HG03159 (cell line): ENCODE results near the gene IFRD2.
A peak's percentile ranks its signal among the peaks of the same experiment; 100 is the strongest.
"Not testable (repeated sequence)": the region's sequence is repeated elsewhere in the genome, so short reads cannot be mapped to it uniquely, and the experiment has no call there.

Experiments
- ATAC-seq: cut with Tn5 transposase; IDR thresholded peaks from one replicate; pipeline ENCODE4 v1.9.1; 2021; ENCODE audit warnings: mild to moderate bottlenecking, moderate library complexity; ENCODE audit not compliant: unreplicated experiment

IFRD2 gene

DNA sequence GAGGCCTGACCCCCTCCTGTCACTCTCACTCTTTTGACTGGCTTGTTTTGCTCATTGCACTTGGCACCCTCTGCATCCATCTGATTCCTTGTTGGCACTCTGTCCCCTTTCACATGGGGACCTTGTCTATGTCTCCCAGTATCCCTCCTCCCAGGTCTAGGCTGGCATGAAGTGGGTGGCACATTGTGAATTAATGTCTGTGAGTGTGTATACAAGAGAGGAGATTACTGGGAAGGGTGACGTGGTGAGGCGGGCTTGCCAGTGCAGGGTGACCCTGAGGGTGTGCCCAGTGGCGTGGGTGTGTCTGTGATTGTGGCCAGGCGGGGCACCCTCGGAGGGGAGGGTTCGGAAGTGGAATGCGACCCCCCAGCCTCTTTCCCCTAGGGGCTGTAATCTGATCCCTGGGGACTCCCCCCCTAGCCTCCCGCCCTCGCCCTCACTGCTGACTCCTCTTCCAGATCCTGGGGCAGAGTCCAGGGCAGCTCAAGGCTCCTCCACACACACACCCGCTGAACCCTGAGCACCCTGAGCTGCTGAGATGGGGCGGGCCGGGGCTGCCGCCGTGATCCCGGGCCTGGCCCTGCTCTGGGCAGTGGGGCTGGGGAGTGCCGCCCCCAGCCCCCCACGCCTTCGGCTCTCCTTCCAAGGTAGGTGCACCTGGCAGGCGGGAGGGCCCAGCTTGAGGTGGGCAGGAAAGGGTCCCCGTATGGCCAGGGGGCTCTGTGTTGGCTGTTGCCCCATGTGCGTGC is 23.4 kb downstream of the IFRD2 start, which contains the start of gene SEMA3B:
TSS of gene SEMA3B (plus strand) at position 445 of the 749 bp plus-strand sequence. CDS start at position 539, 94 bp downstream.
- ATAC-seq, result no peak

GRCh38 chr3:50268276-50268675 is 24.0 kb downstream of the IFRD2 start:
- no peak for ATAC-seq

DNA sequence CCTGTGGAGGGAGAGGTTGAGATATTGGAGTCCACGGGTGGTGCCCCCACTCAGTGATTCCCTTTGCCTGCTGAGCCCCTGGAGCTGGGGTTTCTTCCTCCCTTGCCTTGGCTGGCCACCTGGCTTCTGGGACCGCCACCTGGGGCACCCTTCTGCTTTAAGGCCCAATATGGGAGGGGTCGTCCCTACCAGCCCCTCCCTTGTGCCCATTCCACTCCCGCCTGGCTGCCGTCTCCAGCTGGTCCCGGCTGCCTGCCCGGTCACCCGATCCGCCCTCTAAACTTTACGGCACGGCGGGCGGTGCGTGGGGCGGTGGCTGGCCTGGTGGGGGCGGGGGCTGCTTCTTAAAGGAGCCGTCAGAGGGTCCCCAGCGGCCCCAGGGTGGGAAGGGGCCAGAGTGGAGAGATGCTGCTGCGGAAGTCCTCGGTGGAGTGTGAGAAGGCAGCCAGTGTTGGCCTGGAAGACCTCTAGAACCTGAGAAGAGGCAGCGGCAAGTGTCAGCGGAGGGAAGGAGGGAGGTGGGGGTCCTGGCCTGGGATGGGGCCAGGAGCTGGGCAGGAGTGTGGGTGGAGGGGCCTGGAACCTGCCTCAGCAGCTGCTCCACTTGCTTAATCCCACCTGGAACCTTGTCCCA is 24.8 kb downstream of the IFRD2 start:
- ATAC-seq, result no peak

DNA sequence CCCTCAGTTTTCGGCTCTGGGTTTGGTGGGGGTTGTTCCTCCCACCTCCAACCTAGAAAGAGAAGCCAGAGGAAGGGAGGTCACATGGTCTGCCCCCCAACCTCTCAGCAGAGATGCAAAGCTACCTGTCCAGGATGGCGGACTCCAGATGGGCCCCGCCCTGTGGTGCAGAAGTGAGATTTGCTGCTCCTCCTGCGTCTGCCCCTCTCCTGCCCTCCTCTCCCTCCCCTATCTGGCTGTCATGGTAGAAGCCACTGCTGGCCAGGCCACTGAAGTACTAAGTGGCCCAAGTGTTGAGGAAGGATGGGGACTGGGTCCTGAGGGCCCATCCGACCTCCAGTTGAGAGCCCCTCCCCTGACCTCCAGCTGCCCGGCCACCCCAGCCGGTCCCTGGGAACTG is 25.4 kb downstream of the IFRD2 start:
- no peak for ATAC-seq

DNA sequence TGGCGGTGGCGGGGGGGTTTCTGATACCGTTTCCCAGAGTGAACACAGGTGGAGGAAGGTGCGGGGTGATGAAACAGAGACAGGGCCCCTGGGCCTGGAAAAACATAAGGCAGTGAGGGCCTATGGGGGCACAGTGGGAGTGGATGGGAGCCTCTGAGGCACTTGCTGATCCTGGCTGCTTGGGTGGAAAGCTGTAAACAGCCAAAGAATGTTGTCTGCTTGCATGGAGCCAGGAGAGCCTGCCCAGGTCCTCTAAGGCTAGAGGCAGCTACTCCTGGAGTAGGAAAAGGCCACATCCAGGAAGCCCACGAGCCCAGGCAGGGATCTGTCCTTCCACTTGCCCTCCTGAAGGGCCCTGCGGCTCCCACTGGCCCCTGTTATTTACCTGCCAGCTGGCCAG is 26.2 kb downstream of the IFRD2 start:
- ATAC-seq, result no peak

DNA sequence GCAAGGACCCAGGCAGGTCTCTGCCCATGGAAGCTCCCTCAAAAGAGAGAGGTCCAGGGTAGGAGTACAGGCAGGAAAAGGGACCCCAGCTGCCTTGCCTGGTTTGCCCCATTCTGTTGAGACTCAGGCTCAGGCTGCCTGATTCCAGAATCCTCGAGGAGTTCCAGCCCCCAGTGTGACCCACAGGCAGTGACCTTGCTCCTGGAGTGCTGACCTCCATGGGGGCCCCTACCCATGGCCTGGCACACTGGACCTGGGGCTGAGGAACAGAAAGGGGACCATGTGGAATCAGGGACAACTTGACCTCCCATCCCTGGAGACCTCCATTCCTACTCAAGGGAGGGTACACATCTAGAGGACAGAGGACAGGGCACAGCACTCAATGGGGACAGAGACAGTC is 26.7 kb downstream of the IFRD2 start:
- ATAC-seq, result no peak

- no peak for ATAC-seq
Observed at GRCh38 chr3:50264964-50265485, 27.2 kb downstream of the IFRD2 start.

GRCh38 chr3:50264383-50264963 is 27.8 kb downstream of the IFRD2 start:
- ATAC-seq, result no peak

GRCh38 chr3:50263478-50264382 is 28.5 kb downstream of the IFRD2 start:
- no peak for ATAC-seq

GRCh38 chr3:50262778-50263177 is 29.5 kb downstream of the IFRD2 start:
- ATAC-seq, result no peak

DNA sequence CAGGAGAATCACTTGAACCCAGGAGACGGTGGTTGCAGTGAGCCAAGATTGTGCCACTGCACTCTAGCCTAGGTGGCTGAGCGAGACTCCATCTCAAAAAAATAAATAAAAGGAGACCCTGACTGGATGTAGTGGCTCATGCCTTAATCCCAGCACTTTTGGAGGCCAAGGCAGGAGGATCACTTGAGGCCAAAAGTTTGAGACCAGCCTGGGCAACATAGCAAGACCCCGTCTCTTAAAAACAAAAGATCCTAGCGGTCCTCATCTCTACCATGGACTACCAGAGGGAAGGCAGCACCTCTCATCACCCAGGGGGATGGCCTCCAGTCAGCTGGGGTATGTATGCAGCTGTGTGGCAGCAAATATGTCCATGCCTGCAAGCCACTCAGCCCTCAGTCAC is 30.0 kb downstream of the IFRD2 start:
- not testable (repeated sequence) for ATAC-seq

DNA sequence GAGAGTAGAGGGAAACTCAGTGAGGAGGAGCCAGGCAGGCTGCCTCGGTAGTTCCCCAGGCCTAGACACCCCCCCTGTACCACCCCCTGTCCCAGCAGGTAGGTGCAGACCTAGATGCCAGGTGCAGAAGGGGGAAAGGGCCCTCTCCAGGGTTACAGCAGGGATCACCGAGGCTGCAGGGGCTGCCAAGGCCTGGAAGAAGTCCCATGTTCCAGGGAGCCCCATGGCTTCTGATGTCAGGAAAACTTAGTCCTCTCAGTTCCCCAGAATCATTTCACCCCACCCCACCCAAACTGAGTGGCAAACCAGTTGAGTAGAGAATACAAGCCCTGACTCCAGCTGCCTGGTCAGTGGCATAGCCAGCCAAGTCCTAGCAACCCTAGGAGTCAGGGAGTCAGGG is 30.7 kb downstream of the IFRD2 start:
- ATAC-seq, result no peak

DNA sequence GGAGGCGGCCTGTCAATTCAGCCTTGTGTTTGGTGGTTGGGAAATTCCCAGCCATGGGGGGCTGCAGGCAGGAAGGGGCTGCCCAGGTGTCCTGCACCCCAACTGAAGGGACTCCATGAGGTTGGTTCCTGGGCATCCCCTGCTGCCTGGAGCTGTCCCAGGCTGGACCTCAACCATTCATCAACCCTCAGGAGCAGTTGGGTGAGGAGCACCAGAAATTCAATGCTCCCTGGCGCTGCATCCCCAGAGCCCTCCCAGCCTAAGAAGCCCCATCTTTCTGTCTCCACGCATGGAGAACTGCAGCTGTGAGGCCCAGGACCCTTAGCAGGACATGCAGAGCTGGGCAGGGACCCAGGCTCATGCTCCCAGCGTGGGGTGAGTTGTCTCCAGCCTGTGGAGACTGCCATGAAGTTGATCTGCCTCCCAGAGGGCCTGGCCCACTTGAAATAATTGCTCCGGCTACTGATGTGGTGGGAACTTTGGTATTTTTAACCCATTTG is 31.2 kb downstream of the IFRD2 start:
- no peak for ATAC-seq

DNA sequence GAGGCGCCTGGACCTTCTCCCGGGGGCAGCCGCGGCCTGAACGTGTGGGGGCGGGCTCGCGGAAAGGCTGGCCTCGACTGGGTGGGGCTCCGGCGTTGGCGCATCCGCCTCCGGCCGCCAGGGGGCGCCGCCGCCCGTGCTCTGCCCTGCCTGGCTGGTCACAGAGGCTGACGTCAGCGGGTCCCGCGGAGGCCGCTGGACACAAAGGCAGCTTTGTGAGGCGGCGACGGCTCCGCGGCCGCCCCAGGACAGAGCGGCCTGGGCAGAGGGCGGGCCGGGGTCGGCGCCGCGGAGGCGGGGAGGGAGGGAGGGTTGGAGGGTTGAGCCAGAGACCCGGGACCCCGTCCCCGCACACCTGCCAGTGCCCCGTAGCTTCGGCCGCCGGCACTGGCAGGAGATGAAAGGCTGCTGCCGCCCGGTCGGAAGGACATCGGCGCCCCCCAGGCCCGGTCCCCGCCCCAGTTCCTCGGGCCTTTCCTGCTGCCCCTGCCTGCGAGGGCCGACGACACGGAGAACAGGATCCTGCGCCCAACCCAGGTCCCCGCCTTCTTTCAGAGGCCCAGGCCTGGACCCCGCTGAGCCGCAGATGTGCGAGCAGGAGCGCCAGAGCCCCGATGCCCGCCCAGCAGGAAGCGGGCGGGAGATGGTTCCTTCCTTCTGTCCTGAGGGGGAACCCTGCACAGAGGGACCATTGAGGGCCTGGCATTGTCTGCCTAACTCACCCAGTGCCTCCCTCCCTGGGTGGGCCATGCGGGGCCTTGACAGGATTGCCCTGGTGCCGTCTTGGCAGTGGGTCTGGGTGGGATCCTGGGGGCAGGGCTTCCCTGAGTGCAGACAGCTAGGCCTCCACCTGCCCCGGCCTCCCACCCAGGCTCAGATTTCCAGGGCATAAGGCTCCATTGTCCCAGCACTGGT is 31.9 kb downstream of the IFRD2 start:
- ATAC-seq, result peak; percentile 79

- peak; percentile 16 for ATAC-seq
Observed at GRCh38 chr3:50259432-50260026, 32.7 kb downstream of the IFRD2 start.

GRCh38 chr3:50258979-50259378 is 33.2 kb downstream of the IFRD2 start:
- ATAC-seq, result no peak

DNA sequence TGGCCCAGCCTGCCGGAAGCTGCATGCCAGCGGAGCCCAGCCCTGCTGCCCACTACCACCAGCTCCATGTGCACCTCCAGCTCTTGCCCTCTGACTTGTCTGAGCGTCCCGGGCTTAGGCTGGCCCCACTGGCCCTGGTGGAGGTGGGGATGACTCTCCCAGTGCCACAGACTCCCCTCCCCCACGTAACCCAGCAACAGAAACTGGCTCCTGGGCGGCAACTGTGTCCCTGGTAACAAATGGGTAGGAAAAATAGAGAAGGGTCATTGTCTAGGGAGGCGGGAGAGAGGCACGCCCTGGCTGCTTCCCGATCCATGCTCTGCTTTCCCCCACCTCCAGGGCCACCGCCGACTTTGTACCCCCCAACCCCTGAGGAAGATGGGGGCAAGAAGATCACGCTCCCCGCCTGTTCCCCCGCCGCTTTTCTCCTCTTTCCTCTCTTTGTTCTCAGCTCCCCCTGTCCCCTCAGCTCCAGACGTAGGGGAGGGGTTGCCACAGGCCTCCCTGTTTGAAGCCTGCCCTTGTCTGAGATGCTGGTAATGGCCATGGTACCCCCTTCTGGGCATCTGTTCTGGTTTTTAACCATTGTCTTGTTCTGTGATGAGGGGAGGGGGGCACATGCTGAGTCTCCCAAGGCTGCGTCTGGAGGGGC is 34.1 kb downstream of the IFRD2 start:
- ATAC-seq, result no peak

DNA sequence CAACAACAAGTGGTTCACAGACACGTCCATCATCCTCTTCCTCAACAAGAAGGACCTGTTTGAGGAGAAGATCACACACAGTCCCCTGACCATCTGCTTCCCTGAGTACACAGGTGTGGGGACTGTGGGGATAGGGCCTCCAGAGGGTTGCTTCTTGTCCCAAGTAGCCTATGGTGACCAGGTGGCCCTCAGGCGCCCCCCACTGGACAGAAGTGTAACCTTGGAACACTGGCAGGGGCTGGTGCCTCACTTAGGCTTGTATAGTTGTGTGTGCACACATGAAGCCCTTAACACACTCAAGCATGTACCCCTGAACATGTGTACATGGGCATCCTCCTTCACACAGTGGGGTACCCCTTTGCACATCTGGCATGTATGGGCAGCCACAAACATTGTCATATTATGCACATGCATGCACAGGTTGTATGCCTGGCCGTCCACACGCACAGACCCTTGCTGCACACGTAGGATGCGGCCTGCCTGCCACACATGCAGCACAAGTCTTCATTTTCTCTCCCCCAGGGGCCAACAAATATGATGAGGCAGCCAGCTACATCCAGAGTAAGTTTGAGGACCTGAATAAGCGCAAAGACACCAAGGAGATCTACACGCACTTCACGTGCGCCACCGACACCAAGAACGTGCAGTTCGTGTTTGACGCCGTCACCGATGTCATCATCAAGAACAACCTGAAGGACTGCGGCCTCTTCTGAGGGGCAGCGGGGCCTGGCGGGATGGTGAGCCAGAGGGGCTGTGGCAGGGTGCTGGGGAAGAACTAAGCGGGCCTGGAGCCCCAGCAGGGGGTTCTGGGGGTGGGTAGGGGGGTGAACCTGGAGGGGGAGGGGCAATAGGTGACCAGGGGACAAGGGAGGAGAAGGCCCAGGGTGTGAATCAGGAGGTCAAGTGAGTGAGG is 35.0 kb downstream of the IFRD2 start:
- ATAC-seq, result no peak
